Vagina (tissue), 2 donors: ENCODE measurements around the gene NCAPG2. TPM values are rescaled to one million over a fixed set of nuclear protein-coding genes. Genes with fewer than 3 reads are reported as not detected.

ENCODE experiments used
- DNase-seq, 2 donors: peaks; one replicate each; pipeline ENCODE4 v3.0.0-alpha.2; 2017; ENCODE audit errors: extremely low spot score in 2 of 2
- H3K27ac ChIP-seq: fragments of 200-600 bp; sonication (generic); one replicate; pipeline ENCODE4 v1.5.1; 2019
- H3K27me3 ChIP-seq: fragments of 200-600 bp; sonication (generic); one replicate; pipeline ENCODE4 v1.5.1; 2019
- H3K36me3 ChIP-seq, 2 donors: fragments of 200-600 bp; sonication (generic); one replicate each; pipeline ENCODE4 v1.5.1; 2017 to 2019
- H3K4me1 ChIP-seq: fragments of 200-600 bp; sonication (generic); one replicate; pipeline ENCODE4 v1.5.1; 2019
- H3K4me3 ChIP-seq, 2 donors: fragments of 200-600 bp; sonication (generic); 1 replicate in 1 of 2; 2 replicates in 1 of 2; pipeline ENCODE4 v1.5.1; 2016 to 2019
- H3K9me3 ChIP-seq: fragments of 200-600 bp; sonication (generic); one replicate; pipeline ENCODE4 v1.5.1; 2019
- POLR2A ChIP-seq, 2 donors: fragments of 450-650 bp; IDR thresholded peaks; one replicate each; pipeline ENCODE4 v1.6.1; 2017; ENCODE audit warnings: antibody characterized with exemption in 2 of 2, mild to moderate bottlenecking in 2 of 2, moderate library complexity in 2 of 2
- POLR2AphosphoS5 ChIP-seq, 2 donors: sonication (generic); formaldehyde crosslinking; IDR thresholded peaks; one replicate each; pipeline ENCODE4 v1.9.0; 2017; ENCODE audit warnings: antibody characterized with exemption in 2 of 2, mild to moderate bottlenecking in 2 of 2, low read depth in 1 of 2; ENCODE audit not compliant: insufficient read depth in 1 of 2
- intact Hi-C: fragments of 100-400 bp; cut with DNase I; formaldehyde crosslinking; loops from one replicate; pipeline ENCODE4 v1.15.1; 2023
- total RNA-seq: library from RNA; depleted of rRNA; stranded (reverse); fragments of >200 nt; gene quantifications from one replicate; pipeline ENCODE4 v1.2.3, GENCODE V29; 2016
- TF ChIP-seq, protein P1 (sequence below), 3 experiments: fragments of 450-650 bp in 2 of 3; fragments of 200-600 bp in 1 of 3; sonication (generic) in 1 of 3; IDR thresholded peaks; one replicate each; pipeline ENCODE4 v1.5.1; 2017 to 2019; ENCODE audit warnings: antibody characterized with exemption in 3 of 3, mild to moderate bottlenecking in 2 of 3, moderate library complexity in 2 of 3

Gene NCAPG2
- total RNA-seq, 1 donor from 2014 or later: 9.6 TPM

- no peak for DNase-seq
- Histone ChIP-seq H3K27me3 (no peaks in the 10 kb centered on the region), H3K27ac (no peak overlapping the region), H3K9me3 (no peaks in the 10 kb centered on the region), H3K4me3 (no peak overlapping the region), H3K4me1 (no peaks in the 10 kb centered on the region), H3K36me3 (peaks cover 0 to 16% of the 10 kb centered on the region in 2 donors)
- intact Hi-C loops: no loop called here
- TF ChIP-seq POLR2A (IDR thresholded peaks at IDR 0.05) (no peak), POLR2AphosphoS5 (IDR thresholded peaks at IDR 0.05; ENCODE audit: insufficient read depth in 1 of 2, low read depth in 1 of 2) (no peak)
- TF ChIP-seq, protein P1, sequence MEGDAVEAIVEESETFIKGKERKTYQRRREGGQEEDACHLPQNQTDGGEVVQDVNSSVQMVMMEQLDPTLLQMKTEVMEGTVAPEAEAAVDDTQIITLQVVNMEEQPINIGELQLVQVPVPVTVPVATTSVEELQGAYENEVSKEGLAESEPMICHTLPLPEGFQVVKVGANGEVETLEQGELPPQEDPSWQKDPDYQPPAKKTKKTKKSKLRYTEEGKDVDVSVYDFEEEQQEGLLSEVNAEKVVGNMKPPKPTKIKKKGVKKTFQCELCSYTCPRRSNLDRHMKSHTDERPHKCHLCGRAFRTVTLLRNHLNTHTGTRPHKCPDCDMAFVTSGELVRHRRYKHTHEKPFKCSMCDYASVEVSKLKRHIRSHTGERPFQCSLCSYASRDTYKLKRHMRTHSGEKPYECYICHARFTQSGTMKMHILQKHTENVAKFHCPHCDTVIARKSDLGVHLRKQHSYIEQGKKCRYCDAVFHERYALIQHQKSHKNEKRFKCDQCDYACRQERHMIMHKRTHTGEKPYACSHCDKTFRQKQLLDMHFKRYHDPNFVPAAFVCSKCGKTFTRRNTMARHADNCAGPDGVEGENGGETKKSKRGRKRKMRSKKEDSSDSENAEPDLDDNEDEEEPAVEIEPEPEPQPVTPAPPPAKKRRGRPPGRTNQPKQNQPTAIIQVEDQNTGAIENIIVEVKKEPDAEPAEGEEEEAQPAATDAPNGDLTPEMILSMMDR (IDR thresholded peaks at IDR 0.05): no peak
These were observed 40.2 kb downstream of the NCAPG2 start for GRCh38 chr7:158664406-158664805.

DNA sequence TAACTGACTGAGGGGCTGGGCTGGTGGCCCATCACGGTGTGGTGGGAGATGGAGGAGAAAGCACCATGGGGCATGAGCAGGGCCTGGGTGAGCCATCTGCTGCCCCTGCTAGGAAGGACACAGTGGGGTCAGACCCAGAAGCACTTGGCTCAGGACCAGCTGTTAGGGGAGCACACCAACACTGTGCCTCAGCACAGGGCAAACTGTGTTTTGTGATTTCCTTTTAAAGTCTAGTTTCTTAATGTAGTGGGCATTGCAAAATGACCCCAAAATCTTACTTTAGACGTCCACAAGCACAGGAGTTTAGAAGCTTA lies 41.2 kb downstream of the NCAPG2 start:
- H3K27ac ChIP-seq: no peak overlapping the region
- intact Hi-C loops: no loop called here
- TF ChIP-seq POLR2AphosphoS5 (IDR thresholded peaks at IDR 0.05; ENCODE audit: insufficient read depth in 1 of 2, low read depth in 1 of 2): no peak
- TF ChIP-seq, protein P1 (IDR thresholded peaks at IDR 0.05): no peak
- TF ChIP-seq POLR2A (IDR thresholded peaks at IDR 0.05): no peak

DNA sequence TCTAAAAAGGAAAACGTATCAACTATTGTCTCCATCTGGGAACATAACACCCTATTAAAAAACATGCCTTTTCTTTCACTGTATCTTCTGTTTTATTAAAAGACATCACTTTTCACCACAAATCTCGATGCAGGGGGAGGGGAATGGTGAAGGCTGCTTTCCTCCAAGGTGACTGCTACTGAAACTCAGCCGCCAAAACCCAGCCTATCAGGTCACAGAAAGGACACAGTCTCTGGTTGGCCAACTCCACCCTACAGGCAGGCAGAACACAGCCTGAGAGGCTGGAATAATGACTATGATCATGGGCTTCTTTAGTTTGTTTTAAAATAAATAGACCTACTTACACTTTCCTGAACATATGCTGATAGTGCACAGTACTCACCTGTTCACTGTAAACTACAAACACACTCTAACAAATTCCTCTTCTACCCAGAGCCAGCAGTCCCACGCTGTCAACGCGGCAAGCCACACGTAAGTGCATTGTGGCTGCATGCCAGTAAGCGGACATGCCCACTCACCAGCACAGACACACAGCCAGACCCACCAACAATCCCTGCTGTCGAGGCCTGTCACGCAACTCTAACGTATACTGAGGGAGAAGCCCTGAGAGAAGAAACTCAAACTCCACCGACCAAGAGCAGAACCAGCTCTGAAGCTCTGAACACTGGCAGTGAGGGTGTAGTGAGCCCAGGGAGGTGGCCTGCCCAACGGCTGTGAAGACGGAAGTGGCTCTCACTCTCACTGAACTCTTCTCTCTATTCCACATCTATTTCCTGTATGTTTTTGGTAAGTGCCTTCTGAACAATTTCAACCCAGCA lies 41.8 kb downstream of the NCAPG2 start:
- no peak overlapping the region for H3K4me3 ChIP-seq
- H3K9me3 ChIP-seq: no peaks in the 10 kb centered on the region
- peaks cover 0 to 16% of the 10 kb centered on the region in 2 donors for H3K36me3 ChIP-seq
- no peaks in the 10 kb centered on the region for H3K4me1 ChIP-seq
- no peaks in the 10 kb centered on the region for H3K27me3 ChIP-seq
- H3K27ac ChIP-seq: no peak overlapping the region
- intact Hi-C loops: no loop called here
- TF ChIP-seq, protein P1 (IDR thresholded peaks at IDR 0.05): no peak
- no peak for TF ChIP-seq POLR2A (IDR thresholded peaks at IDR 0.05)
- TF ChIP-seq POLR2AphosphoS5 (IDR thresholded peaks at IDR 0.05; ENCODE audit: insufficient read depth in 1 of 2, low read depth in 1 of 2): no peak
- DNase-seq: no peak

More for the DNA sequence above, 41.2 kb downstream of the NCAPG2 start:
- no peak for DNase-seq
- H3K4me3 ChIP-seq: no peak overlapping the region
- H3K9me3 ChIP-seq: no peaks in the 10 kb centered on the region
- no peaks in the 10 kb centered on the region for H3K27me3 ChIP-seq
- peaks cover 0 to 16% of the 10 kb centered on the region in 2 donors for H3K36me3 ChIP-seq
- H3K4me1 ChIP-seq: no peaks in the 10 kb centered on the region

DNA sequence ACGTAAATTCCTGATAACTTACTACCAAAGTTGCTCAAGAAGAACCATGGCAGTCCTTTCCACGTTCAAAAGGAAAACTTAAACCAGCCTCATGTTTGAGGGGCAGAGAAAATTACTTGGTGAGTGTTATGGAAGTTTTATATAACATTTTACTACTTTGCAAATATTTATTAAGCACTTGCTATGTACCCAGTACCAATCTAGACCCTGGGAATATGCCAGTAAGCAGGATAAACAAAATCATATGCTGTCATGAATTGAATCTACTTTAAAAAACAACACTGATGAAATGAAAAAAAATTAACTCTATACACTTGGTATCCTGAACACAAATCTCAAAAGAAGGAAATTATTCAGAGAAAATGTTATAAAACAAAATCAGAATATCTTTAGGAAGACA lies 46.1 kb downstream of the NCAPG2 start:
- peaks cover 0 to 19% of the 10 kb centered on the region in 2 donors for H3K36me3 ChIP-seq
- TF ChIP-seq, protein P1 (IDR thresholded peaks at IDR 0.05): no peak
- TF ChIP-seq POLR2A (IDR thresholded peaks at IDR 0.05): no peak
- no peak for TF ChIP-seq POLR2AphosphoS5 (IDR thresholded peaks at IDR 0.05; ENCODE audit: insufficient read depth in 1 of 2, low read depth in 1 of 2)
- H3K9me3 ChIP-seq: no peaks in the 10 kb centered on the region
- H3K4me1 ChIP-seq: no peaks in the 10 kb centered on the region
- H3K27me3 ChIP-seq: no peaks in the 10 kb centered on the region
- no peak for DNase-seq
- no peak overlapping the region for H3K4me3 ChIP-seq
- no peak overlapping the region for H3K27ac ChIP-seq
- intact Hi-C loops: no loop called here

DNA sequence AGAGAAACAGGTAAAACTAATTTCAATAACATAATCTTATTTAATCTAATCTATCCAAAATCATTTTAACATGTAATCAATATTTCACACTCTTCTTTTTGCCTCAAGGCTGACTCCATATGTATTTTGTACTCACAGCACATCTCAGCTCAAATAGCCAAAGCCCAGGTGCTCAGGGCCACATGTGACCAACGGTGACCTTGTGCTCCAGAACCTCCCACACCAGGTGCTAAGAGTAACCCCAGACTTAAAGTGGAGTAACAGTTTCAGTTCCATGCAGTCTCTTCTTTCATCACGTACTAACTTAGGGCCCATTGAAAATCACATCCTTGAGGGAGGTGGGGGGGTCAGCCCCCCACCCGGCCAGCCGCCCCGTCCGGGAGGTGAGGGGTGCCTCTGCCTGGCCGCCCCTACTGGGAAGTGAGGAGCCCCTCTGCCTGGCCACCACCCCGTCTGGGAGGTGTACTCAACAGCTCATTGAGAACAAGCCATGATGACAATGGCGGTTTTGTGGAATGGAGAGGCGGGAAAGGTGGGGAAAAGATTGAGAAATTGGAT lies 47.3 kb downstream of the NCAPG2 start:
- Histone ChIP-seq H3K4me3 (no peak overlapping the region), H3K36me3 (peaks cover 0 to 14% of the 10 kb centered on the region in 2 donors), H3K27me3 (no peaks in the 10 kb centered on the region), H3K9me3 (no peaks in the 10 kb centered on the region), H3K27ac (no peak overlapping the region), H3K4me1 (no peaks in the 10 kb centered on the region)
- DNase-seq: no peak
- TF ChIP-seq POLR2A (IDR thresholded peaks at IDR 0.05) (no peak), POLR2AphosphoS5 (IDR thresholded peaks at IDR 0.05; ENCODE audit: insufficient read depth in 1 of 2, low read depth in 1 of 2) (no peak)
- TF ChIP-seq, protein P1 (IDR thresholded peaks at IDR 0.05): no peak
- intact Hi-C loops: no loop called here
